HCT116 (cell line): ENCODE measurements around the gene DENND1C. TPM values are rescaled to one million over a fixed set of nuclear protein-coding genes. Genes with fewer than 3 reads are reported as not detected.

ENCODE experiments used
- ATF3 ChIP-seq: IDR thresholded peaks from 2 replicates; pipeline ENCODE4 v1.6.1; 2012
- CEBPB ChIP-seq: IDR thresholded peaks from 2 replicates; pipeline ENCODE4 v1.6.1; 2012; ENCODE audit warnings: low read depth
- EGR1 ChIP-seq: IDR thresholded peaks from 2 replicates; pipeline ENCODE4 v1.6.1; 2012; ENCODE audit warnings: low read depth
- ELF1 ChIP-seq: IDR thresholded peaks from 2 replicates; pipeline ENCODE4 v1.6.1; 2012; ENCODE audit warnings: low read depth, borderline replicate concordance
- EZH2 ChIP-seq: fragments of 200-600 bp; sonication (generic); IDR thresholded peaks from 2 replicates; pipeline ENCODE4 v1.6.1; 2017; ENCODE audit warnings: antibody characterized with exemption, mixed run types
- EZH2phosphoT487 ChIP-seq: fragments of 200-600 bp; IDR thresholded peaks from 2 replicates; pipeline ENCODE4 v1.6.1; 2018; ENCODE audit warnings: antibody characterized with exemption, borderline replicate concordance
- JUND ChIP-seq: IDR thresholded peaks from 2 replicates; pipeline ENCODE4 v1.6.1; 2012
- MAX ChIP-seq: IDR thresholded peaks from 2 replicates; pipeline ENCODE4 v1.6.1; 2012
- POLR2A ChIP-seq: IDR thresholded peaks from 2 replicates; pipeline ENCODE4 v1.7.0; 2011; ENCODE audit warnings: borderline replicate concordance; ENCODE audit not compliant: insufficient read depth, insufficient read length; ENCODE audit errors: extremely low read depth
- SRF ChIP-seq: IDR thresholded peaks from 2 replicates; pipeline ENCODE4 v1.6.1; 2012; ENCODE audit warnings: low read depth
- TCF7L2 ChIP-seq: IDR thresholded peaks from 2 replicates; pipeline ENCODE4 v1.7.0; 2011; ENCODE audit warnings: borderline replicate concordance, inconsistent platforms; ENCODE audit not compliant: insufficient read depth, insufficient read length; ENCODE audit errors: extremely low read depth
- ZBTB33 ChIP-seq: IDR thresholded peaks from 2 replicates; pipeline ENCODE4 v1.6.1; 2011; ENCODE audit warnings: mild to moderate bottlenecking, low read length, moderate library complexity; ENCODE audit not compliant: insufficient replicate concordance; ENCODE audit errors: extremely low read depth
- ZFX ChIP-seq: fragments of 450-650 bp; IDR thresholded peaks from 2 replicates; pipeline ENCODE4 v1.6.1; 2017
- ZNF274 ChIP-seq: fragments of 200-500 bp; sonication (Bioruptor generic); IDR thresholded peaks from 2 replicates; pipeline ENCODE4 v1.6.1; 2014; ENCODE audit warnings: mild to moderate bottlenecking, low read depth, low read length, inconsistent platforms
- total RNA-seq: library from RNA; stranded (reverse); gene quantifications from one replicate; pipeline ENCODE4 v1.2.1, GENCODE V29; 2021; ENCODE audit not compliant: unreplicated experiment

DENND1C gene
- total RNA-seq, 1 experiment from 2014 or later = 0.54 TPM

- TF ChIP-seq TCF7L2 (peak; percentile 49), EZH2 (no peak), ZBTB33 (no peak), EZH2phosphoT487 (no peak), JUND (no peak), ZNF274 (no peak), POLR2A (no peak), ZFX (0 out of 2 replicates have a peak, but pooled peaks have one; percentile 49), SRF (no peak), ATF3 (no peak), MAX (peak; percentile 61; the same call in 1 of the 2 replicates), EGR1 (no peak), CEBPB (no peak), ELF1 (no peak; the same call in 1 of the 2 replicates)
Measured at GRCh38 chr19:6464070-6464873, 17.3 kb downstream of the DENND1C start, which contains the start of gene CRB3 (continued).
